Natural killer cell treated with Interleukin-12 subunit alpha and Interleukin-12 subunit beta and Interleukin-15 and Interleukin-18, amount 100 ng/mL, for 72 hours (primary cell): Measurements from ENCODE around the gene RPL13A. TPM values are rescaled to one million over a fixed set of nuclear protein-coding genes. Genes with fewer than 3 reads are reported as not detected.
"Not testable (repeated sequence)": the region's sequence is repeated elsewhere in the genome, so short reads cannot be mapped to it uniquely, and the experiment has no call there.

ENCODE experiments used
- ATAC-seq, 2 donors: fragments of 150-1000 bp; cut with Tn5 transposase in 1 of 2; sonication (Bioruptor Pico), chemical (Tn5 transposase) in 1 of 2; 2 replicates each; pipeline ENCODE4 v1.10.0; 2021
- DNase-seq: peaks from one replicate; pipeline ENCODE4 v3.0.0; 2022; ENCODE audit warnings: low spot score
- H3K27ac Mint-ChIP-seq, 2 donors: 1 replicate in 1 of 2; 2 replicates in 1 of 2; pipeline ENCODE4 v1.8.0; 2022; ENCODE audit warnings: mixed read lengths in 2 of 2, mild to moderate bottlenecking in 1 of 2, moderate library complexity in 1 of 2
- H3K27me3 Mint-ChIP-seq, 2 donors: 1 replicate in 1 of 2; 2 replicates in 1 of 2; pipeline ENCODE4 v1.8.0; 2022; ENCODE audit warnings: mixed read lengths in 2 of 2
- H3K36me3 Mint-ChIP-seq: one replicate; pipeline ENCODE4 v1.8.0; 2022; ENCODE audit warnings: mixed read lengths
- H3K4me1 Mint-ChIP-seq, 2 donors: 1 replicate in 1 of 2; 2 replicates in 1 of 2; pipeline ENCODE4 v1.8.0; 2022; ENCODE audit warnings: low read depth in 2 of 2, mixed read lengths in 2 of 2, mild to moderate bottlenecking in 1 of 2
- H3K4me3 Mint-ChIP-seq: one replicate; pipeline ENCODE4 v1.8.0; 2022; ENCODE audit warnings: mixed read lengths
- H3K9me3 Mint-ChIP-seq: 2 replicates; pipeline ENCODE4 v1.8.0; 2022; ENCODE audit warnings: mixed read lengths
- total RNA-seq, 2 donors: library from RNA; stranded (reverse); gene quantifications; one replicate each; pipeline ENCODE4 v1.2.3, GENCODE V29; 2022

RPL13A gene
- total RNA-seq, 2 donors from 2014 or later = 1,861 to 2,042 TPM

DNA sequence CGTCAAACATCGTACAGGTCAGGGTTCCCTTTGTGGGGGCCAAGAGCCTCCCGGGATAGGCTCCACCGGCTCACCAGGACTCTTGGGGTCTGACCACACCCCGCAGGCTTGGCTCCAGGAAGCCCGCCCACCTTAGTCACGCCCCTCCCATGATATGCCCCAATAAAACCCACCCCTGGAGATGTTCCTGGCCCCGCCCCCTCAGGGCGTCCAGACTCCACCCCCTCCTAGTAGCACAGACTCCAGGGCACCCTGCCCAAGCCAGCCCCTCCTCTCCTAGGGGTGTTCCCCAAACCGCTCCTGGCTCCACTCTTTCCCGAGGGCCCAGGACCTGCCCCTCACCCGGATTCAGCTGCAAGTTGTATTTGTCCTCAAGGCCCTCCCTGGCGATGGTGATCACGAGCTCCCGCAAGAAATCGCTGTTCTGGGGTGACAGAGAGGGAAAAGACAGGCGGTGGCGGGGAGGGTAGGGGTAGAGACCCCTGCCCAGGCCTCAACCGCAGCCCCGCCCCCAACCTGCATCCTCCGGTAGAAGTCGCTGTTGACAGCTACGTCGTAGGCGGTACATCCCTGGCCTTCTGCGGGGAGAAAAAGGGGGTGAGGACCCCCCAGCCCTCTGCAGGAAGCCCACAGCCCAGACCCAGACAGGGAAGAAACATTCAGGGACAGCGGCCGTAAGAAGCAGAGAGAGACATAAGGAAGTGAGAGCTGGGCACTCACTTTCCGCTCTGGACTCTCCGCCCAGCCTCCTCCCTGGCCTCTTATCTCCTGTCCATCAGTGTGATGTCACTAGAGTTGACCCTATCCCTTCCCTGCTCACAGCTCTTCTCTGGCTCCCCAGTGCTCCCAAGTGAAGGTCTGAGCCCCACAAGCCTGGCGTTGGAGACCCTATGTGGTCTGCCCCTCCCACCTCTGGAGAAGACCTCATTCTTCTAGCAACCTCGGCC is 39.6 kb upstream of the RPL13A start:
- peaks cover 0 to under 1% of the 10 kb centered on the region in 2 donors for H3K27me3 Mint-ChIP-seq
- no peak for ATAC-seq
- H3K4me3 Mint-ChIP-seq = no peak overlapping the region
- no peak overlapping the region for H3K27ac Mint-ChIP-seq
- peaks cover 48% of the 10 kb centered on the region in 2 donors for H3K4me1 Mint-ChIP-seq
- DNase-seq = no peak
- peaks cover 23% of the 10 kb centered on the region for H3K36me3 Mint-ChIP-seq
- H3K9me3 Mint-ChIP-seq = no peaks in the 10 kb centered on the region

DNA sequence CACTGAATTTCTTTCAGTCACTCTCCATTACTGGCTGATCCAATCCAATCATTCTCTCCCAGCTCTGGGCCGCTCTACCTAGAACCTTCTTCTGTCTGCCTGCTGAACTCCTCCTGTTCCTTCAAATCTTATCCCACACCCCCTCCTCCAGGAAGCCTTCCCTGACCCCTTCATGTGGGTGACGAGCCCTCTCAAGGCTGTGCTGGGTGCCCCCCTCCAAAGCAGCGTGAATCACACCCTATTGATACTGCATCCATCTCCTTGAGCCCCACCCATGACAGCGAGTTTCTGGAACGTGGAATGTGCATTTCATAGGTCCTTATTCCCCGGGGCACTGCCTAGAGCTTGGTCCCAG is 39.0 kb upstream of the RPL13A start:
- ATAC-seq (no peak), DNase-seq (no peak)
- H3K9me3 Mint-ChIP-seq = no peaks in the 10 kb centered on the region
- peaks cover 23% of the 10 kb centered on the region for H3K36me3 Mint-ChIP-seq
- peaks cover 51 to 55% of the 10 kb centered on the region in 2 donors for H3K4me1 Mint-ChIP-seq
- H3K27ac Mint-ChIP-seq = no peak overlapping the region
- no peaks in the 10 kb centered on the region for H3K27me3 Mint-ChIP-seq
- peak overlapping the region; percentile 19 for H3K4me3 Mint-ChIP-seq

DNA sequence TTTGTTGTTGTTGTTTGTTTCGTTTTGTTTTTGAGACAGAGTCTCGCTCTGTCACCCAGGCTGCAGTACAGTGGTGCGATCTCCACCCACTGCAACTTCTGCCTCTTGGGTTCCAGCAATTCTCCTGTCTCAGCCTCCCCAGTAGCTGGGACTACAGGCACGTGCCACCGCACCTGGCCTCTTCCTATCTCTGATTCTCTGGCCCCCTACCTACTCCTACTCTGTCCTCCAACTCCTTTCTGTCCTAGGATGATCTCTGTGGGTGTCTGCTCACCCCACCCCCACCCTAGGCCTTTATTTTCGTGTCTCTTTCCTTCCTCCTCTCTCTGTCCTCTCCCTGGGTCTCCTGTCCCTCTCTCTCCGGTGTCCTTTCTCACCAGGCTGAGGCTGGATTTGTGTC is 37.0 kb upstream of the RPL13A start:
- no peaks in the 10 kb centered on the region for H3K27me3 Mint-ChIP-seq
- peak overlapping the region; percentile 100 for H3K4me3 Mint-ChIP-seq
- H3K27ac Mint-ChIP-seq = peak overlapping the region; percentile 96 to 99
- H3K36me3 Mint-ChIP-seq = peaks cover 23% of the 10 kb centered on the region
- peaks cover 41 to 50% of the 10 kb centered on the region in 2 donors for H3K4me1 Mint-ChIP-seq
- H3K9me3 Mint-ChIP-seq = no peaks in the 10 kb centered on the region
- no peak for ATAC-seq
- no peak for DNase-seq

DNA sequence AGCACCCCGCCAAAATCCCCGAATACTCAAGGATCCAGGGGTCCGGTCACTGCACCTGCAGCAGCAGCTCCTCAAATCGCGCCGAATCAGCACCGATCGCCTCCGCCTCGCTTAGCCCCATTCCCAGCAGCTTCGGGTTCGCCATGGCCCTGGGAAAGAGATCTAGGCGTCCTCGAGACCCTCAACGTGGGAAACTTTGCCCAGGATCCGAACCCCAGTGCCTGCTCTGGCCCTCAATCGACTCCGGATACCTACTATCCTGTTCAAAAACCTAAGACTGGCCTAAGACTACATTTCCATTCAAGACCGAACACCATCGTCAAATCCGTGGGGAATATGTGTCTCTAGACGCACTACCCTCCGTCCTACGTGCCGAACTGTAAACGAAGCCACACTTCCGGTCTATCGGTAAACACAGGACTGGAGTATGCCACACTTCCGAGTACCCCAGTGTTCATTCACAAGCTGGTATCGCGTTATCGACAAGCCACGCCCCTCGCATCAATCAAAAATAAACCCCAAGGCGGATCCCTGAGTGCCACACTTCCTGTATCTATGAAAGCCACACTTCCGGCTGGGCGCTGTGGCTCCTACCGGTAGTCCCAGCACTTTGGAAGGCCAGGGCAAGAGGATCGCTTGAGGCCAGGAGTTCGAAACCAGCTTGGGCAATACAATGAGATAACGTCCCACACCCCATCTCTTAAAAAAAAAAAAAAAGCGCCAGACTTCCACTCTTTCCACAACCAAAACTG is 35.8 kb upstream of the RPL13A start, which contains the start of gene PIH1D1:
Gene PIH1D1 (minus strand): TSS at position 385 of the 752 bp plus-strand sequence. CDS start 240 bp downstream, at position 145.
- peaks cover 36 to 50% of the 10 kb centered on the region in 2 donors for H3K4me1 Mint-ChIP-seq
- no peaks in the 10 kb centered on the region for H3K9me3 Mint-ChIP-seq
- H3K4me3 Mint-ChIP-seq = peak within 1 kb of the TSS; percentile 100
- ATAC-seq (peak; percentile 77 to 85), DNase-seq (peak; percentile 97)
- peaks cover 23% of the 10 kb centered on the region for H3K36me3 Mint-ChIP-seq
- no peaks in the 10 kb centered on the region for H3K27me3 Mint-ChIP-seq
- H3K27ac Mint-ChIP-seq = peak within 1 kb of the TSS; percentile 98 to 99

DNA sequence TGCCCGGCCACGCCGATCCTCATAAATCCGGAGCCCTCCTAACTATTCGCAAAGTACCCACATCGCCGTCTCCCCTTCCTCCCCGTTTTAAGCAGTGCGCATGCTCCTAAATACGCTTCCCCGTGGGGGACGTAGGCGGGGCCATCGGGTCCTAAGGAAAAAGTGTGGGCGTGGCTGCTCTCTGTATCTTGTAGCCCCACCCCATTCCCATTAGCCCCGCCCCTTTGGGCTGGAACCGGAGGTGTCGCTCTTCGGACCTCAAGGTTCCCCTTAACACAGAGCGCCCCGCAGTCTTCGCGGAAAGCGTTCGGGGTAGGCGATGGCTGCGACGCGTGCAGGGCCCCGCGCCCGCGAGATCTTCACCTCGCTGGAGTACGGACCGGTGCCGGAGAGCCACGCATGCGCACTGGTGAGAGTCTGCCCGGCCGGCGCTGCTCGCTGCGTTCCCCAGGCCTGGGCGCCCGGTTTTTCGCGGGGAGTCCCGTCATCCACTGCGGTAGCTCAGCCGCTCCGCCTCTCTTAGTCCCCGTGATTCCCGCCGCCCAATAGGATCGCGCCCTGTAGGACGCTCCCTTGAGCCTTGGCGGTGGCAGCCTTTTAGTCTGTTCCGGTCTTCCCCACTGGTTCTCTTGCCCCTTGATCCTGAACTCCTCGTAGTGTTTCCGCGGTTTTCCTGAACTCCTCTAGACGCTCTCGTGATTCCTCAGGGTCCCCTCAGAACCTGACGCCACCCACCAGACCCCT is 34.2 kb upstream of the RPL13A start, which contains the start of gene ALDH16A1:
Gene ALDH16A1 (plus strand): TSS at position 213 of the 744 bp plus-strand sequence. CDS start 107 bp downstream, at position 320.
- peak; percentile 99 for DNase-seq
- Mint-ChIP-seq H3K9me3 (no peaks in the 10 kb centered on the region), H3K4me1 (peaks cover 39 to 54% of the 10 kb centered on the region in 2 donors), H3K27ac (peak within 1 kb of the TSS; percentile 98 to 99), H3K27me3 (no peaks in the 10 kb centered on the region), H3K4me3 (peak within 1 kb of the TSS; percentile 100), H3K36me3 (peaks cover 23% of the 10 kb centered on the region)
- ATAC-seq = peak; percentile 95 to 96

DNA sequence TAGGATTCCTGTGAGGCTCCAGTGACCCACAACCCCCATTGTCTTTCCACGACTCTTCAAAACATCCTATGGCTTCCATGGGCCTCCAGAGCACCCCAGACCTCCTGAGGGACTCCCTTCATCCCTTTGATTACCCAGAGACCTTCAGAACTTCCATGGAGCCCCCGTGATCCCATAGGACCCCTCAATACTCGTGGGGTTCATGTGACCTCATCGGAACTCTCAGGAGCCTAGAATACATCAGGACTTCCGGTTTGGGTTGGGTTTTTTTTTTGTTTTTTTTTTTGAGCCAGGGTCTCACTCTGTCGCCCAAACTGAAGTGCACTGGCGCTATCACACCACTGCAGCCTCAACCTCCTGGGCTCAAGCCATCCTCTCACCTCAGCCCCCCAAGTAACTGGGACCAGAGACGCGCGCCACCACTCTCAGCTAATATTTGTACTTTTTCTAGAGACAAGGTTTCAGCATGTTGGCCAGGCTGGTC is 33.6 kb upstream of the RPL13A start:
- Mint-ChIP-seq H3K36me3 (peaks cover 17% of the 10 kb centered on the region), H3K9me3 (no peaks in the 10 kb centered on the region), H3K4me3 (peak overlapping the region; percentile 100), H3K27me3 (no peaks in the 10 kb centered on the region), H3K27ac (peak overlapping the region; percentile 98 to 99), H3K4me1 (peaks cover 33 to 47% of the 10 kb centered on the region in 2 donors)
- ATAC-seq (no peak), DNase-seq (no peak)

DNA sequence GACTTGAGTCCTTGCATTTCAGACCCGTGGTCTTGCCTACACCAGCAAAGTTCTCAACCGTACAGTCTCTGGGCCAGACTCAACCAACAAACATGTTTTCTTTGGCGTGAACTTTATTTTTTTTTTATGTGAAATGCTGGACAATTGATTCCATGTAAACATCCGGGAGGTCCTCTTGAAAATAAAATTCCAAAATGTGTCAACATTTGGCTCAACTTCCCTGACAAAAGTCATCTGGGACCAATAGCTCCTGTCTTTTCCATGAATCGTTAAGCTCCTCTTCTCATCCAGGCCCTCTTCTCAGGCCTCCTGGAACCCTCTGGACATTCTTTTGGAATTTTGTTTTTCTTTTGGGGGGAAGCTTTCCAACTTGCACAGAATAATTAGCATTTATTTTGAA is 31.6 kb upstream of the RPL13A start:
- H3K4me3 Mint-ChIP-seq = no peak overlapping the region
- peak overlapping the region; percentile 24 to 77 for H3K27ac Mint-ChIP-seq
- ATAC-seq = no peak

DNA sequence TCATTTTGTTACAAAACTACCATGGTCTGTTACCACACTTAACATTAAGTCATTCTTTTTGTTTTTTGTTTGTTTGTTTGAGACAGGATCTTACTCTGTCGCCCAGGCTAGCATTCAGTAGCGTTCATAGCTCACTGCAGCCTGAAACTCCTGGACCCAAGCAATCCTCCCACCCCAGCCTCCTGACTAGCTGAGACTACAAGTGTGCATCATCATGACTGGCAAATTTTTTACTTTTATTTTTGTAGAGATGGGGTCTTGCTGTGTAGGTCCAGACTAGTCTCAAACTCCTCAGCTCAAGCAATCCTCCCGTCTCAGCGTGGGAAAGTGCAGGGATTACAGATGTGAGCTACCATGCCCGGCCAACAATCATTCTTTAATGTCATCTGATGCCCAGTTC is 31.1 kb upstream of the RPL13A start:
- Mint-ChIP-seq H3K36me3 (peaks cover 5% of the 10 kb centered on the region), H3K4me1 (peaks cover 20 to 34% of the 10 kb centered on the region in 2 donors), H3K9me3 (no peaks in the 10 kb centered on the region), H3K27me3 (no peaks in the 10 kb centered on the region), H3K4me3 (no peak overlapping the region), H3K27ac (peak overlapping the region; percentile 24 to 77)
- no peak for ATAC-seq
- DNase-seq = no peak

More for the DNA sequence above, 31.6 kb upstream of the RPL13A start:
- H3K36me3 Mint-ChIP-seq = peaks cover 6% of the 10 kb centered on the region
- H3K4me1 Mint-ChIP-seq = peaks cover 21 to 38% of the 10 kb centered on the region in 2 donors
- no peak for DNase-seq
- no peaks in the 10 kb centered on the region for H3K9me3 Mint-ChIP-seq
- H3K27me3 Mint-ChIP-seq = no peaks in the 10 kb centered on the region

DNA sequence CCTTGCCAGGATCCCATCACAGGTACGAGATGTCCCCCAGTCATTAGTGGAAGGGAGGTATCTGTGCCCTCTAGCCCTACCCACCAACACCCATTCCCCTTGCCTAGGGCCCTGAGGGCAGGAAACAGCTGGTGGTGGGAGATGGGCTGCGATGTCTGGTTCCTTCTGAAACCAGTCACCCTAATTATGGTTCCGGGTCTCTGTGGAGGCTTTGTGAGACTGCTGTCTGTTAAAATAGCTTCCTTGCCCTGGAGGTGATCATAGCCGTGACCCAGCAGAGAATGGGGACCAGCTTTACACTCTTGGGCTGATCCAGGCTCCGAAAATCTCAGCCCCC is 28.9 kb upstream of the RPL13A start:
- no peak for ATAC-seq
- DNase-seq = no peak
- Mint-ChIP-seq H3K4me1 (peaks cover 7 to 15% of the 10 kb centered on the region in 2 donors), H3K27ac (peak overlapping the region in 1 of 2 donors; percentile 59), H3K9me3 (no peaks in the 10 kb centered on the region), H3K27me3 (no peaks in the 10 kb centered on the region), H3K36me3 (no peaks in the 10 kb centered on the region), H3K4me3 (no peak overlapping the region)

DNA sequence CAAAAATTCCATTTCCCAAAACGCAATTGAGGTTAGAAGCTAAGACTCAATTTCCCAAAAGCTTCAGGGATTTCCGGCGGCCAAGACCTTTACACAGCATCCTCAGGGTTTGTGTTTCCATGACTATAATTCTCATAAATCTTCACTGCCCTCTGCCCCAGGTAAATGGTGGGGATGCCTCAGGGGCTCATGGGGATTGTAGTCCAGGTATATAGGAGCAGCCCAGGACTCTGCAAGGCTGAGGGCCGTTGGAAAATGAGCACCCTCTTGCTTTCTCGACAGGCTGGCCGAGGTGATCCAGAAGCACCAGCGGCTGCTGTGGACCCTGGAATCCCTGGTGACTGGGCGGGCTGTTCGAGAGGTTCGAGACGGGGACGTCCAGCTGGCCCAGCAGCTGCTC is 28.0 kb upstream of the RPL13A start:
- DNase-seq = no peak
- ATAC-seq = peak in 1 of 2 donors; percentile 14
- peaks cover 4 to 6% of the 10 kb centered on the region in 2 donors for H3K4me1 Mint-ChIP-seq
- no peaks in the 10 kb centered on the region for H3K36me3 Mint-ChIP-seq
- no peaks in the 10 kb centered on the region for H3K9me3 Mint-ChIP-seq
- no peak overlapping the region for H3K4me3 Mint-ChIP-seq
- H3K27me3 Mint-ChIP-seq = no peaks in the 10 kb centered on the region
- no peak overlapping the region for H3K27ac Mint-ChIP-seq

DNA sequence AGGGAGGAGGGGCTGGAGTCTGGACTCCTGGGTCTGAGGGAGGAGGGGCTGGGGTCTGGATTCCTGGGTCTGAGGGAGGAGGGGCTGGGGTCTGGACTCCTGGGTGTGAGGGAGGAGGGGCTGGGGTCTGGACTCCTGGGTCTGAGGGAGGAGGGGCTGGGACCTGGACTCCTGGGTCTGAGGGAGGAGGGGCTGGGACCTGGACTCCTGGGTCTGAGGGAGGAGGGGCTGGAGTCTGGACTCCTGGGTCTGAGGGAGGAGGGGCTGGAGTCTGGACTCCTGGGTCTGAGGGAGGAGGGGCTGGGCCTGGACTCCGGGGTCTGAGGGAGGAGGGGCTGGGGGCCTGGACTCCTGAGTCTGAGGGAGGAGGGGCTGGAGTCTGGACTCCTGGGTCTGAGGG is 26.3 kb upstream of the RPL13A start:
- not testable (repeated sequence) for H3K4me3 Mint-ChIP-seq, DNase-seq, H3K36me3 Mint-ChIP-seq, H3K9me3 Mint-ChIP-seq, H3K4me1 Mint-ChIP-seq, H3K27ac Mint-ChIP-seq, ATAC-seq, H3K27me3 Mint-ChIP-seq

DNA sequence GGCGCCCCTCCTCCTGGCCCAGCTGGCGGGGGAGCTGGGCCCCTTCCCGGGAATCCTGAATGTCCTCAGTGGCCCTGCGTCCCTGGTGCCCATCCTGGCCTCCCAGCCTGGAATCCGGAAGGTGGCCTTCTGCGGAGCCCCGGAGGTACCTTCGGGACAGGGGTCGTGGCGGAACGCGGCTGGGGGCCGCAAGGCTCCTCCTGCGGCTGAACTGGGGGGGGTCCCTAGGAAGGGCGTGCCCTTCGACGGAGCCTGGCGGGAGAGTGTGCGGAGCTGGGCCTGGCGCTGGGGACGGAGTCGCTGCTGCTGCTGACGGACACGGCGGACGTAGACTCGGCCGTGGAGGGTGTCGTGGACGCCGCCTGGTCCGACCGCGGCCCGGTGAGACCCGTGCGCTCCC is 25.8 kb upstream of the RPL13A start:
- Mint-ChIP-seq H3K9me3 (no peaks in the 10 kb centered on the region), H3K27me3 (no peaks in the 10 kb centered on the region), H3K4me1 (peaks cover 4 to 5% of the 10 kb centered on the region in 2 donors), H3K36me3 (no peaks in the 10 kb centered on the region), H3K27ac (no peak overlapping the region), H3K4me3 (no peak overlapping the region)
- DNase-seq = no peak
- ATAC-seq = no peak

DNA sequence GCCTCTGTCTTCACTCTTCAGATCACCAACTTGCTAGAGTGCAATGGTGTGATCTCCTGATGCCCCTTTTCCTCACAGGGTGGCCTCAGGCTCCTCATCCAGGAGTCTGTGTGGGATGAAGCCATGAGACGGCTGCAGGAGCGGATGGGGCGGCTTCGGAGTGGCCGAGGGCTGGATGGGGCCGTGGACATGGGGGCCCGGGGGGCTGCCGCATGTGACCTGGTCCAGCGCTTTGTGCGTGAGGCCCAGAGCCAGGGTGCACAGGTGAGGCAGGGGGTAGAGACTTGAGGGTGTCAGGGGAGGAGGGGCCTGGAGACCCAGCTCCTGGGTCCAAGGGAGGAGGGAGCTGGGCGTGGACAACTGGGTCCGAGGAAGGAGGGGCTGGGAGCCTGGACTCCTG is 24.9 kb upstream of the RPL13A start:
- no peaks in the 10 kb centered on the region for H3K27me3 Mint-ChIP-seq
- no peaks in the 10 kb centered on the region for H3K4me1 Mint-ChIP-seq
- ATAC-seq (no peak), DNase-seq (no peak)
- no peak overlapping the region for H3K27ac Mint-ChIP-seq
- H3K4me3 Mint-ChIP-seq = no peak overlapping the region
- no peaks in the 10 kb centered on the region for H3K9me3 Mint-ChIP-seq
- H3K36me3 Mint-ChIP-seq = no peaks in the 10 kb centered on the region
